ENCODE data around the gene SPG11. TPM values are rescaled to one million over a fixed set of nuclear protein-coding genes. Genes with fewer than 3 reads are reported as not detected.

SPG11 gene
- total and polyA plus RNA-seq, 2 of the 13 experiments (the other 11 are each of a cell fraction or from before 2014, with no cell fraction given) = 31.5 to 40.7 TPM

- TF ChIP-seq ZBTB49 (CRISPR knock-in tag; IDR thresholded peaks at IDR 0.05; ENCODE audit: borderline replicate concordance) (no peak), NRL (CRISPR knock-in tag; IDR thresholded peaks at IDR 0.05; ENCODE audit: borderline replicate concordance) (no peak), RXRA (CRISPR knock-in tag; IDR thresholded peaks at IDR 0.05) (no peak), MLLT10 (CRISPR knock-in tag; IDR thresholded peaks at IDR 0.05) (no peak)
Observed at GRCh38 chr15:44554934-44555723, 108.3 kb downstream of the SPG11 start (continued).

- Histone ChIP-seq H3K4me3 (replicated peaks in 1 of 3; ENCODE audit: insufficient read depth in 1 of 3, low read depth in 2 of 3, low read length in 3 of 3) (no peak overlapping the region), H3K4me1 (ENCODE audit: insufficient read depth, low read length) (no peaks in the 10 kb centered on the region), H3K9me3 (ENCODE audit: low read length) (no peaks in the 10 kb centered on the region), H3K27me3 (ENCODE audit: control insufficient read depth in 1 of 2, insufficient read depth in 2 of 2, low read length in 2 of 2) (no peaks in the 10 kb centered on the region), H3K9ac (ENCODE audit: insufficient read depth, low read depth, low read length) (no peak overlapping the region), H4K20me1 (ENCODE audit: insufficient read depth, low read length) (peaks cover 1% of the 10 kb centered on the region), H3K79me2 (ENCODE audit: insufficient read depth, low read length) (peaks cover 38% of the 10 kb centered on the region), H3K36me3 (replicated peaks in 1 of 2; ENCODE audit: control insufficient read depth in 1 of 2, insufficient read depth in 2 of 2, low read length in 2 of 2) (peaks cover 18 to 57% of the 10 kb centered on the region in 2 experiments), H3K27ac (ENCODE audit: extremely low read length, insufficient read depth, low read length) (no peak overlapping the region), H2AFZ (ENCODE audit: low read length) (no peak overlapping the region), H3K4me2 (ENCODE audit: low read depth, low read length) (no peak overlapping the region)
- in situ Hi-C loops (cut with HindIII; ENCODE audit: extremely low pct_ligation_motif_present, low pct_unique_long_range_greater_than_20kb) = no loop called here
- DNase-seq (ENCODE audit: low spot score) (no peak), ATAC-seq (no peak), FAIRE-seq (no peak)
- no TSS peak for BruUV-seq (replicated peaks)
- CTCF ChIA-PET (ENCODE audit: low intra/inter-chr PET ratio, low total read pairs) = no interaction called here
- no peak for TF ChIP-seq GABPB1 (CRISPR knock-in tag; IDR thresholded peaks at IDR 0.05)
- no peak for TF ChIP-seq IRF1 (CRISPR knock-in tag; IDR thresholded peaks at IDR 0.05; ENCODE audit: low read depth)
- no peak for TF ChIP-seq PBX3 (CRISPR knock-in tag; IDR thresholded peaks at IDR 0.05; ENCODE audit: borderline replicate concordance)
- TF ChIP-seq NR2F6 (IDR thresholded peaks at IDR 0.05) = no peak
- no peak for TF ChIP-seq NR2F6 (CRISPR knock-in tag; IDR thresholded peaks at IDR 0.05)
- no peak for TF ChIP-seq ZSCAN21 (CRISPR knock-in tag; IDR thresholded peaks at IDR 0.05; ENCODE audit: borderline replicate concordance)
- intact Hi-C loops (cut with micrococcal nuclease; ENCODE audit: unreplicated experiment) = no loop called here
- POLR2A ChIA-PET = interaction anchor here (1.6 kb wide), 1 partner anchor 14 kb away, joined by 6 read pairs; the partner anchor contains the start of gene EIF3J
- WGBS (ENCODE audit: low lambda C conversion rate) = 98% methylated on average over 4 of the region's 4 CpGs
Observed at GRCh38 chr15:44550734-44551133, 112.7 kb downstream of the SPG11 start.
